Measurements from ENCODE around the gene TMEM33. TPM values are rescaled to one million over a fixed set of nuclear protein-coding genes. Genes with fewer than 3 reads are reported as not detected.
"Not testable (repeated sequence)": the region's sequence is repeated elsewhere in the genome, so short reads cannot be mapped to it uniquely, and the experiment has no call there.

Gene TMEM33
- total RNA-seq, 2 donors from 2014 or later: 22.1 to 26.0 TPM

DNA sequence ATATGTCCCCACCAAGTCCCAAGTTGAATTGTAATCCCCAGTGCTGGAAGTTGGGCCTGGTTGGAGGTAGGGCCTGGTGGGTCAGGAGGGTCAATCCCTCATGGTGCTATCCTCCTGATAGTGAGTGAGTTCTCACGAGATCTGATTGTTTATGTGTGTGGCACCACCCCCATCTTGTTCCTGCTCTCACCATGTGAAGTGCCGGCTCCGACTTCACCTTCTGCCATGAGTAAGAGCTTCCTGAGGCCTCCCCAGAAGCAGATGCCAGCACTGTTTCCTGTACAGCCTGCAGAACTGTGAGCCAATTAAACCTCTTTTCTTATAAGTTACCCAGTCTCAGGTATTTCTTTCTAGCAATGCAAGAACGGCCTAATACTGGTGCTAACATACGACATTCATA is 22.7 kb upstream of the TMEM33 start:
- no peak overlapping the region for H3K4me3 ChIP-seq
- no peaks in the 10 kb centered on the region for H3K9me3 ChIP-seq
- H3K27ac ChIP-seq: no peak overlapping the region
- ATAC-seq (no peak), DNase-seq (no peak)
- WGBS, 2 donors: 76 to 82% methylated on average over 5 of the region's 5 CpGs
- TF ChIP-seq POLR2A (IDR thresholded peaks at IDR 0.05): no peak
- TF ChIP-seq, protein P1, sequence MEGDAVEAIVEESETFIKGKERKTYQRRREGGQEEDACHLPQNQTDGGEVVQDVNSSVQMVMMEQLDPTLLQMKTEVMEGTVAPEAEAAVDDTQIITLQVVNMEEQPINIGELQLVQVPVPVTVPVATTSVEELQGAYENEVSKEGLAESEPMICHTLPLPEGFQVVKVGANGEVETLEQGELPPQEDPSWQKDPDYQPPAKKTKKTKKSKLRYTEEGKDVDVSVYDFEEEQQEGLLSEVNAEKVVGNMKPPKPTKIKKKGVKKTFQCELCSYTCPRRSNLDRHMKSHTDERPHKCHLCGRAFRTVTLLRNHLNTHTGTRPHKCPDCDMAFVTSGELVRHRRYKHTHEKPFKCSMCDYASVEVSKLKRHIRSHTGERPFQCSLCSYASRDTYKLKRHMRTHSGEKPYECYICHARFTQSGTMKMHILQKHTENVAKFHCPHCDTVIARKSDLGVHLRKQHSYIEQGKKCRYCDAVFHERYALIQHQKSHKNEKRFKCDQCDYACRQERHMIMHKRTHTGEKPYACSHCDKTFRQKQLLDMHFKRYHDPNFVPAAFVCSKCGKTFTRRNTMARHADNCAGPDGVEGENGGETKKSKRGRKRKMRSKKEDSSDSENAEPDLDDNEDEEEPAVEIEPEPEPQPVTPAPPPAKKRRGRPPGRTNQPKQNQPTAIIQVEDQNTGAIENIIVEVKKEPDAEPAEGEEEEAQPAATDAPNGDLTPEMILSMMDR (IDR thresholded peaks at IDR 0.05): no peak
- intact Hi-C loops (cut with DNase I): no loop called here
- H3K36me3 ChIP-seq (replicated peaks in 1 of 2; ENCODE audit: insufficient read depth in 1 of 2, low read depth in 2 of 2): no peaks in the 10 kb centered on the region
- no peaks in the 10 kb centered on the region for H3K4me1 ChIP-seq
- H3K27me3 ChIP-seq: no peaks in the 10 kb centered on the region

DNA sequence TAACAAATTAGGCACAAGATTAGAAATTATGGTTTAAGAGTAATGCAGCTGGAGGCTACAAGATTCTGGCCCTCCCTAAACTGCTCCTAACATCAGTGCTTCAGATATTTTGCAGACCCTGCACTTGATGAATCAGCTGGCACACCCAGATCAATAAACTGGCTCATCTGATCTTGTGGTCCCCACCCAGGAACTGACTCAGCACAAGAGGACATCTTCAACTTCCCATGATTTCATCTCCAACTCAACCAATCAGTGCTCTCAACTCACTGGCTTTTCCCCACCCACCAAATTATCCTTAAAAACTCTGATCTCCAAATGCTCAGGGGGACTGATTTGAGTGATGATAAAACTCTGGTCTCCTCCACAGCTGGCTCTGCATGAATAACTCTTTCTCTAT is 21.7 kb upstream of the TMEM33 start:
- Histone ChIP-seq H3K9me3 (no peaks in the 10 kb centered on the region), H3K4me1 (no peaks in the 10 kb centered on the region), H3K4me3 (no peak overlapping the region), H3K27ac (no peak overlapping the region), H3K27me3 (no peaks in the 10 kb centered on the region), H3K36me3 (replicated peaks in 1 of 2; ENCODE audit: insufficient read depth in 1 of 2, low read depth in 2 of 2) (no peaks in the 10 kb centered on the region)
- intact Hi-C loops (cut with DNase I): no loop called here
- no peak for ATAC-seq
- TF ChIP-seq POLR2A (IDR thresholded peaks at IDR 0.05): no peak
- TF ChIP-seq, protein P1 (IDR thresholded peaks at IDR 0.05): no peak
- no peak for DNase-seq

DNA sequence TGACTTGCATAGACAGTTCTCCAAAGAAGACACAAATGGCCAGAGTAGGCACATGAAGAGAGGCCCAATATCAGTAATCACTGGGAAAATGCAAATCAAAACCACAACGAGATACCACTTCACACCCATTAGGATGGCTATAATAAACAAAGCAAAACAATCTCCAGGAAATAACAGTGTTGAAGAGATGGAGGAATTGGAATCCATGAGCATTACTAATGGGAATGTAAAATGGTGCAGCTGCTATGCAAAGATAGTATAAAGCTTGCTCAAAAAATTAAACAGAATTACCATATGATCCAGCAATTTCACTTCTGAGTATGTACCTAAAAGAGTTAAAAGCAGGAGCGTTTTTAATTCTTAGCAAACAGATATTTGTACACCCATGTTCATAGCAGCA is 17.0 kb upstream of the TMEM33 start:
- no peak for DNase-seq
- Histone ChIP-seq H3K9me3 (peaks cover 0 to 11% (median 0%) of the 10 kb centered on the region in 3 donors), H3K4me1 (no peaks in the 10 kb centered on the region), H3K4me3 (no peak overlapping the region), H3K27ac (no peak overlapping the region), H3K36me3 (replicated peaks in 1 of 2; ENCODE audit: insufficient read depth in 1 of 2, low read depth in 2 of 2) (no peaks in the 10 kb centered on the region), H3K27me3 (no peaks in the 10 kb centered on the region)
- intact Hi-C loops (cut with DNase I): no loop called here
- WGBS, 2 donors: 40 to 41% methylated on average over 2 of the region's 2 CpGs
- TF ChIP-seq POLR2A (IDR thresholded peaks at IDR 0.05): no peak
- TF ChIP-seq, protein P1 (IDR thresholded peaks at IDR 0.05): no peak
- no peak for ATAC-seq

DNA sequence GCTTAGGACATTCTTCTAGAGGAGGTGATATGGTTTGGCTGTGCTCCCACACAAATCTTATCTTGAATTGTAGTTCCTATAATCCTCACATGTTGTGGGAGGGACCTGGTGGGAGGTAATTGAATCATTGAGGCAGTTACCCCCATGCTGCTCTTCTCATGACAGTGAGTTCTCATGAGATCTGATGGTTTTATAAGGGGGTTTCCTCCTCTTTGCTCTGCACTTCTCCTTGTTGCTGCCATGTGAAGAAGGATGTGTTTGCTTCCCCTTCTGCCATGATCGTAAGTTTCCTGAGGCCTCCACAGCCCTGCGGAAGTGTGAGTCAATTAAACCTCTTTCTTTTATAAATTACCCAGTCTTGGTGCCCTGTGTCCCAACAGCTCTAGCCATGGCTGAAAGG is 14.8 kb upstream of the TMEM33 start:
- H3K27me3 ChIP-seq; H3K4me1 ChIP-seq; intact Hi-C loops (cut with DNase I); ATAC-seq; DNase-seq; H3K4me3 ChIP-seq; H3K27ac ChIP-seq; H3K36me3 ChIP-seq (replicated peaks in 1 of 2; ENCODE audit: insufficient read depth in 1 of 2, low read depth in 2 of 2): not testable (repeated sequence)
- peaks cover 0 to 11% (median 0%) of the 10 kb centered on the region in 3 donors for H3K9me3 ChIP-seq
- WGBS, 2 donors: 70 to 76% methylated on average over 2 of the region's 2 CpGs

DNA sequence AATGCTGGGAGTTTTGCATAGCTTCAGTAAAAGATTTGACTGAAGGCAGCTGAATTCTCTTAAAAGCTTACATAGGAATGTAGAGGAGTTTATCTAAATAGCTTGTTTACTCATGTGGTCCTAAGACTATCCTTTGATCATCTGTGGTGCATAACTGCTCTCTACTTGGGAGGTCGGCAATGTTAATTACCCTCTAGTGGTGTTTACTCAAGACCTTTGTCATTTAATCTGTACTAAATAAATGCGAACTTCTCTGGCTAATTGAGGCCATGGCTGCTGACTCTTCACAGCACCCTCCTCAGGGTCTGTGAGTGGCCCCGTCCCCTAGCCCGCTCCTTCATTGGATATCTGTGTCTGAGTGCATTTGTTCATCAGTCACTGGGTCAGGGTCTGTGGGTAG is 13.8 kb upstream of the TMEM33 start:
- no peak overlapping the region for H3K4me3 ChIP-seq
- TF ChIP-seq, protein P1 (IDR thresholded peaks at IDR 0.05): no peak
- TF ChIP-seq POLR2A (IDR thresholded peaks at IDR 0.05): no peak
- intact Hi-C loops (cut with DNase I): no loop called here
- no peaks in the 10 kb centered on the region for H3K27me3 ChIP-seq
- DNase-seq (no peak), ATAC-seq (no peak)
- 66 to 73% methylated on average over 4 of the region's 4 CpGs for WGBS, 2 donors
- H3K27ac ChIP-seq: no peak overlapping the region
- no peaks in the 10 kb centered on the region for H3K4me1 ChIP-seq
- peaks cover 0 to 11% (median 0%) of the 10 kb centered on the region in 3 donors for H3K9me3 ChIP-seq
- H3K36me3 ChIP-seq (replicated peaks in 1 of 2; ENCODE audit: insufficient read depth in 1 of 2, low read depth in 2 of 2): no peaks in the 10 kb centered on the region
